HCT116 (cell line): Measurements from ENCODE around the gene PRKX. TPM values are rescaled to one million over a fixed set of nuclear protein-coding genes. Genes with fewer than 3 reads are reported as not detected.

ENCODE experiments used
- ATAC-seq: fragments of 200-7000 bp; cut with Tn5 transposase; 2 replicates; pipeline ENCODE4 v1.9.1; 2020; ENCODE audit warnings: mild to moderate bottlenecking, moderate library complexity
- BruUV-seq: library from RNA; stranded (reverse); fragments of 400-500 nt; replicated peaks from 2 replicates; lab custom pipeline; 2021; lab: Mats Ljungman, UMichigan
- CTCF ChIA-PET: fragments of 300-600 bp; sonication (Branson Sonifier 250); formaldehyde crosslinking; loops from one replicate; lab custom pipeline; 2021; ENCODE audit warnings: antibody characterized with exemption; lab: Charles Lee
- POLR2A ChIA-PET: fragments of 300-600, 350-600 bp; sonication (Branson Sonifier 250); formaldehyde crosslinking; loops from one replicate; lab custom pipeline; 2021; ENCODE audit warnings: antibody characterized with exemption; lab: Charles Lee
- RAD21 ChIA-PET, 2 experiments: fragments of 300-600 bp; sonication (Branson Sonifier 250); formaldehyde crosslinking; loops; one replicate each; lab custom pipeline; 2023; ENCODE audit warnings: low total read pairs in 2 of 2; ENCODE audit not compliant: uncharacterized antibody in 2 of 2, unreplicated experiment in 2 of 2, low non-redundant PET in 1 of 2; lab: Charles Lee
- DNase-seq: peaks from one replicate; pipeline ENCODE4 v3.0.0-alpha.2; 2010; ENCODE audit warnings: low read depth, low spot score
- H2AFZ ChIP-seq: fragments of 200-600 bp; shearing (Covaris generic), sonication (generic); 2 replicates; pipeline ENCODE4 v1.6.1; 2017; ENCODE audit warnings: low read depth, mixed run types, mixed read lengths, antibody characterized with exemption, low read length; ENCODE audit not compliant: poor library complexity, severe bottlenecking
- H3K27ac ChIP-seq: 2 replicates; pipeline ENCODE4 v1.5.1; 2012; ENCODE audit warnings: low read depth, low read length
- H3K27me3 ChIP-seq: fragments of 200-600 bp; sonication (generic); 2 replicates; pipeline ENCODE4 v1.6.1; 2016; ENCODE audit warnings: mixed run types, low read length, mixed read lengths; ENCODE audit not compliant: insufficient read depth
- H3K36me3 ChIP-seq, 2 experiments: fragments of 200-500 bp in 1 of 2; fragments of 200-600 bp in 1 of 2; sonication (Bioruptor generic) in 1 of 2; sonication (generic) in 1 of 2; 2 replicates each; pipeline versions ENCODE4 v1.5.1 to v1.6.1; 2014 to 2016; ENCODE audit warnings: low read length in 2 of 2, inconsistent platforms in 1 of 2, mixed read lengths in 1 of 2, mixed run types in 1 of 2; ENCODE audit not compliant: insufficient read depth in 2 of 2, control insufficient read depth in 1 of 2
- H3K4me1 ChIP-seq, 2 experiments: fragments of 200-600 bp in 1 of 2; sonication (generic) in 1 of 2; 2 replicates each; pipeline versions ENCODE4 v1.5.1 to v1.6.1; 2012 to 2017; ENCODE audit warnings: low read length in 2 of 2, inconsistent platforms in 1 of 2, mild to moderate bottlenecking in 1 of 2, mixed read lengths in 1 of 2, mixed run types in 1 of 2, moderate library complexity in 1 of 2; ENCODE audit not compliant: insufficient read depth in 2 of 2, control insufficient read depth in 1 of 2
- H3K4me2 ChIP-seq: fragments of 200-600 bp; sonication (generic); 2 replicates; pipeline ENCODE4 v1.6.1; 2017; ENCODE audit warnings: mixed run types, low read length, mixed read lengths
- H3K4me3 ChIP-seq, 2 experiments: fragments of 200-600 bp in 1 of 2; sonication (generic) in 1 of 2; replicated peaks in 1 of 2; 2 replicates each; pipeline ENCODE4 v1.5.1; 2011 to 2016; ENCODE audit warnings: low read length in 2 of 2, control low read depth in 1 of 2, low read depth in 1 of 2, mild to moderate bottlenecking in 1 of 2, mixed read lengths in 1 of 2, mixed run types in 1 of 2
- H3K79me2 ChIP-seq: fragments of 200-600 bp; sonication (generic); 2 replicates; pipeline ENCODE4 v1.6.1; 2017; ENCODE audit warnings: mild to moderate bottlenecking, mixed run types, low read length, moderate library complexity, mixed read lengths; ENCODE audit not compliant: insufficient read depth
- H3K9ac ChIP-seq: fragments of 200-600 bp; sonication (generic); 2 replicates; pipeline ENCODE4 v1.6.1; 2016; ENCODE audit warnings: low read length, mixed read lengths
- H3K9me2 ChIP-seq: fragments of 200-600 bp; sonication (generic), shearing (Covaris generic); 2 replicates; pipeline ENCODE4 v1.6.1; 2017; ENCODE audit warnings: mixed run types, mild to moderate bottlenecking, moderate library complexity; ENCODE audit not compliant: insufficient read depth
- H3K9me3 ChIP-seq, 2 experiments: fragments of 200-500 bp in 1 of 2; fragments of 200-600 bp in 1 of 2; sonication (Bioruptor generic) in 1 of 2; sonication (generic) in 1 of 2; 2 replicates each; pipeline ENCODE4 v1.6.1; 2014 to 2017; ENCODE audit warnings: low read length in 2 of 2, mixed read lengths in 2 of 2, inconsistent platforms in 1 of 2, low read depth in 1 of 2, mild to moderate bottlenecking in 1 of 2, mixed run types in 1 of 2, moderate library complexity in 1 of 2; ENCODE audit not compliant: control insufficient read depth in 1 of 2, insufficient read depth in 1 of 2
- H4K20me1 ChIP-seq: fragments of 200-600 bp; sonication (generic), shearing (Covaris generic); 2 replicates; pipeline ENCODE4 v1.6.1; 2017; ENCODE audit warnings: mixed run types, mild to moderate bottlenecking, moderate library complexity; ENCODE audit not compliant: insufficient read depth
- CBX3 ChIP-seq: IDR thresholded peaks from 2 replicates; pipeline ENCODE4 v1.6.1; 2012; ENCODE audit warnings: low read depth
- CEBPB ChIP-seq: IDR thresholded peaks from 2 replicates; pipeline ENCODE4 v1.6.1; 2012; ENCODE audit warnings: low read depth
- EGR1 ChIP-seq: IDR thresholded peaks from 2 replicates; pipeline ENCODE4 v1.6.1; 2012; ENCODE audit warnings: low read depth
- ELF1 ChIP-seq: IDR thresholded peaks from 2 replicates; pipeline ENCODE4 v1.6.1; 2012; ENCODE audit warnings: low read depth, borderline replicate concordance
- EZH2 ChIP-seq: fragments of 200-600 bp; sonication (generic); IDR thresholded peaks from 2 replicates; pipeline ENCODE4 v1.6.1; 2017; ENCODE audit warnings: antibody characterized with exemption, mixed run types
- EZH2phosphoT487 ChIP-seq: fragments of 200-600 bp; IDR thresholded peaks from 2 replicates; pipeline ENCODE4 v1.6.1; 2018; ENCODE audit warnings: antibody characterized with exemption, borderline replicate concordance
- FOSL1 ChIP-seq: IDR thresholded peaks from 2 replicates; pipeline ENCODE4 v1.6.1; 2012; ENCODE audit warnings: low read depth
- JUND ChIP-seq: IDR thresholded peaks from 2 replicates; pipeline ENCODE4 v1.6.1; 2012
- RAD21 ChIP-seq: IDR thresholded peaks from 2 replicates; pipeline ENCODE4 v1.6.1; 2012; ENCODE audit warnings: low read depth, mild to moderate bottlenecking
- SIN3A ChIP-seq: IDR thresholded peaks from 2 replicates; pipeline ENCODE4 v1.6.1; 2012; ENCODE audit warnings: low read depth
- SP1 ChIP-seq: IDR thresholded peaks from 2 replicates; pipeline ENCODE4 v1.6.1; 2012; ENCODE audit warnings: low read depth
- ZBTB33 ChIP-seq: IDR thresholded peaks from 2 replicates; pipeline ENCODE4 v1.6.1; 2011; ENCODE audit warnings: mild to moderate bottlenecking, low read length, moderate library complexity; ENCODE audit not compliant: insufficient replicate concordance; ENCODE audit errors: extremely low read depth
- ZNF274 ChIP-seq: fragments of 200-500 bp; sonication (Bioruptor generic); IDR thresholded peaks from 2 replicates; pipeline ENCODE4 v1.6.1; 2014; ENCODE audit warnings: mild to moderate bottlenecking, low read depth, low read length, inconsistent platforms
- intact Hi-C: fragments of 100-400 bp; cut with micrococcal nuclease; formaldehyde crosslinking; loops from 2 replicates; pipeline ENCODE4 v1.10.0; 2022
- total RNA-seq: library from RNA; stranded (reverse); gene quantifications from one replicate; pipeline ENCODE4 v1.2.1, GENCODE V29; 2021; ENCODE audit not compliant: unreplicated experiment
- TF ChIP-seq, protein P1 (sequence below): IDR thresholded peaks from 2 replicates; pipeline ENCODE4 v1.6.1; 2012
- TF ChIP-seq, protein P2 (sequence below): IDR thresholded peaks from 2 replicates; pipeline ENCODE4 v1.6.1; 2012
- TF ChIP-seq, protein P3 (sequence below): IDR thresholded peaks from 2 replicates; pipeline ENCODE4 v1.6.1; 2012; ENCODE audit warnings: low read depth

Gene PRKX
- total RNA-seq, 1 experiment from 2014 or later: 26.7 TPM

GRCh38 chrX:3582451-3582850 is 131.0 kb downstream of the PRKX start:
- TF ChIP-seq, protein P1, sequence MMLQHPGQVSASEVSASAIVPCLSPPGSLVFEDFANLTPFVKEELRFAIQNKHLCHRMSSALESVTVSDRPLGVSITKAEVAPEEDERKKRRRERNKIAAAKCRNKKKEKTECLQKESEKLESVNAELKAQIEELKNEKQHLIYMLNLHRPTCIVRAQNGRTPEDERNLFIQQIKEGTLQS: no peak
- TF ChIP-seq CEBPB (no peak), SP1 (no peak), FOSL1 (no peak), EZH2phosphoT487 (no peak), ELF1 (no peak), SIN3A (no peak), EZH2 (no peak)
- TF ChIP-seq, protein P2, sequence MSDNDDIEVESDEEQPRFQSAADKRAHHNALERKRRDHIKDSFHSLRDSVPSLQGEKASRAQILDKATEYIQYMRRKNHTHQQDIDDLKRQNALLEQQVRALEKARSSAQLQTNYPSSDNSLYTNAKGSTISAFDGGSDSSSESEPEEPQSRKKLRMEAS: no peak
- TF ChIP-seq, all 23 proteins: peak for 0
- Histone ChIP-seq H3K36me3 (no peaks in the 10 kb centered on the region), H3K9me2 (no peaks in the 10 kb centered on the region), H3K4me3 (no peak overlapping the region), H3K4me2 (no peak overlapping the region), H3K27me3 (no peaks in the 10 kb centered on the region), H4K20me1 (no peaks in the 10 kb centered on the region), H3K79me2 (no peaks in the 10 kb centered on the region), H3K9me3 (no peaks in the 10 kb centered on the region), H3K27ac (no peak overlapping the region), H3K9ac (no peak overlapping the region), H2AFZ (no peak overlapping the region), H3K4me1 (no peaks in the 10 kb centered on the region)
- CTCF ChIA-PET: no interaction called here
- DNase-seq (no peak), ATAC-seq (no peak)
- no TSS peak for BruUV-seq
- RAD21 ChIA-PET: no interaction called here
- POLR2A ChIA-PET: no interaction called here
- intact Hi-C loops: no loop called here

GRCh38 chrX:3581609-3582108 is 131.8 kb downstream of the PRKX start:
- CTCF ChIA-PET: no interaction called here
- no peaks in the 10 kb centered on the region for H3K9me3 ChIP-seq
- H3K9me2 ChIP-seq: no peaks in the 10 kb centered on the region
- no TSS peak for BruUV-seq
- intact Hi-C loops: no loop called here
- POLR2A ChIA-PET: no interaction called here
- H3K36me3 ChIP-seq: no peaks in the 10 kb centered on the region
- no peaks in the 10 kb centered on the region for H3K79me2 ChIP-seq
- H3K27me3 ChIP-seq: no peaks in the 10 kb centered on the region
- no peak for ATAC-seq
- H3K4me2 ChIP-seq: no peak overlapping the region
- no peak overlapping the region for H3K9ac ChIP-seq
- H3K4me1 ChIP-seq: no peaks in the 10 kb centered on the region
- H2AFZ ChIP-seq: no peak overlapping the region
- no peak overlapping the region for H3K4me3 ChIP-seq
- RAD21 ChIA-PET: no interaction called here
- H4K20me1 ChIP-seq: no peaks in the 10 kb centered on the region
- no peak overlapping the region for H3K27ac ChIP-seq
- DNase-seq: no peak
- TF ChIP-seq ZBTB33 (no peak), ZNF274 (no peak), EGR1 (no peak), CBX3 (no peak), JUND (no peak), RAD21 (no peak)
- TF ChIP-seq, protein P3, sequence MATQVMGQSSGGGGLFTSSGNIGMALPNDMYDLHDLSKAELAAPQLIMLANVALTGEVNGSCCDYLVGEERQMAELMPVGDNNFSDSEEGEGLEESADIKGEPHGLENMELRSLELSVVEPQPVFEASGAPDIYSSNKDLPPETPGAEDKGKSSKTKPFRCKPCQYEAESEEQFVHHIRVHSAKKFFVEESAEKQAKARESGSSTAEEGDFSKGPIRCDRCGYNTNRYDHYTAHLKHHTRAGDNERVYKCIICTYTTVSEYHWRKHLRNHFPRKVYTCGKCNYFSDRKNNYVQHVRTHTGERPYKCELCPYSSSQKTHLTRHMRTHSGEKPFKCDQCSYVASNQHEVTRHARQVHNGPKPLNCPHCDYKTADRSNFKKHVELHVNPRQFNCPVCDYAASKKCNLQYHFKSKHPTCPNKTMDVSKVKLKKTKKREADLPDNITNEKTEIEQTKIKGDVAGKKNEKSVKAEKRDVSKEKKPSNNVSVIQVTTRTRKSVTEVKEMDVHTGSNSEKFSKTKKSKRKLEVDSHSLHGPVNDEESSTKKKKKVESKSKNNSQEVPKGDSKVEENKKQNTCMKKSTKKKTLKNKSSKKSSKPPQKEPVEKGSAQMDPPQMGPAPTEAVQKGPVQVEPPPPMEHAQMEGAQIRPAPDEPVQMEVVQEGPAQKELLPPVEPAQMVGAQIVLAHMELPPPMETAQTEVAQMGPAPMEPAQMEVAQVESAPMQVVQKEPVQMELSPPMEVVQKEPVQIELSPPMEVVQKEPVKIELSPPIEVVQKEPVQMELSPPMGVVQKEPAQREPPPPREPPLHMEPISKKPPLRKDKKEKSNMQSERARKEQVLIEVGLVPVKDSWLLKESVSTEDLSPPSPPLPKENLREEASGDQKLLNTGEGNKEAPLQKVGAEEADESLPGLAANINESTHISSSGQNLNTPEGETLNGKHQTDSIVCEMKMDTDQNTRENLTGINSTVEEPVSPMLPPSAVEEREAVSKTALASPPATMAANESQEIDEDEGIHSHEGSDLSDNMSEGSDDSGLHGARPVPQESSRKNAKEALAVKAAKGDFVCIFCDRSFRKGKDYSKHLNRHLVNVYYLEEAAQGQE: no peak
- TF ChIP-seq, protein P2: no peak
- TF ChIP-seq, protein P1: no peak
